Stimulated activated CD4-positive, alpha-beta T cell treated with anti-CD3 and anti-CD28 coated beads, Interleukin-12 subunit alpha, Interleukin-12 subunit beta, amount 100 ng/mL, for 48 hours (primary cell): ENCODE measurements around the gene ANKMY1.
"Not testable (repeated sequence)": the region's sequence is repeated elsewhere in the genome, so short reads cannot be mapped to it uniquely, and the experiment has no call there.

Experiments
- DNase-seq, 3 donors: peaks; one replicate each; pipeline ENCODE4 v3.0.0-alpha.2; 2020; ENCODE audit warnings: low read depth in 2 of 3, low spot score in 1 of 3

The ANKMY1 gene

GRCh38 chr2:240568678-240569522 lies 11.1 kb upstream of the ANKMY1 start:
- DNase-seq: no peak

GRCh38 chr2:240567872-240568677 lies 10.3 kb upstream of the ANKMY1 start, which contains the start of gene RNPEPL1:
Gene RNPEPL1, plus strand, starts transcription at chr2:240568484. Its CDS starts 103 bp downstream, at chr2:240568587.
- no peak for DNase-seq

GRCh38 chr2:240567137-240567871 lies 9.5 kb upstream of the ANKMY1 start:
- DNase-seq: no peak

- peak; percentile 91 to 93 (median 93) for DNase-seq
Observed at GRCh38 chr2:240566203-240567136, 8.7 kb upstream of the ANKMY1 start.

GRCh38 chr2:240565333-240566202 lies 7.8 kb upstream of the ANKMY1 start:
- DNase-seq: peak; percentile 82 to 87 (median 86)

- no peak for DNase-seq
Observed at GRCh38 chr2:240564561-240565332, 7.0 kb upstream of the ANKMY1 start.

- DNase-seq: no peak
Observed at GRCh38 chr2:240563951-240564560, 6.3 kb upstream of the ANKMY1 start.

GRCh38 chr2:240563231-240563630 lies 5.4 kb upstream of the ANKMY1 start:
- DNase-seq: not testable (repeated sequence)

GRCh38 chr2:240561325-240561971 lies 3.7 kb upstream of the ANKMY1 start:
- DNase-seq: no peak

- peak; percentile 99 to 100 (median 100) for DNase-seq
Observed at GRCh38 chr2:240560480-240561324, 2.9 kb upstream of the ANKMY1 start.

- peak; percentile 84 to 89 (median 86) for DNase-seq
Observed at GRCh38 chr2:240560084-240560479, 2.3 kb upstream of the ANKMY1 start, which contains the start of gene DUSP28. Gene DUSP28, plus strand, starts transcription at chr2:240560357. Its CDS starts 328 bp downstream, at chr2:240560685.

GRCh38 chr2:240559286-240559685 lies 1.5 kb upstream of the ANKMY1 start:
- no peak for DNase-seq

GRCh38 chr2:240558236-240558761 lies 511 bp upstream of the ANKMY1 start:
- DNase-seq: no peak

GRCh38 chr2:240557101-240557751 lies 562 bp downstream of the ANKMY1 start:
- no peak for DNase-seq

GRCh38 chr2:240556553-240557100 lies 1.2 kb downstream of the ANKMY1 start:
- DNase-seq: peak in 1 of 3 donors; percentile 67
